Mucosa of rectum (tissue), 2 donors: ENCODE data around the gene SETD6.

ENCODE experiments used
- H3K27ac ChIP-seq, 2 donors: one replicate each; pipeline ENCODE4 v1.7.0; 2013; ENCODE audit warnings: inconsistent platforms in 2 of 2, low read depth in 2 of 2, low read length in 2 of 2
- H3K27me3 ChIP-seq, 2 donors: one replicate each; pipeline ENCODE4 v1.7.0; 2013; ENCODE audit warnings: low read length in 2 of 2; ENCODE audit not compliant: control insufficient read depth in 2 of 2, insufficient read depth in 2 of 2
- H3K36me3 ChIP-seq, 2 donors: one replicate each; pipeline ENCODE4 v1.7.0; 2013; ENCODE audit warnings: low read length in 2 of 2; ENCODE audit not compliant: control insufficient read depth in 2 of 2, insufficient read depth in 2 of 2
- H3K4me1 ChIP-seq, 2 donors: one replicate each; pipeline ENCODE4 v1.7.0; 2013; ENCODE audit warnings: low read length in 2 of 2, mild to moderate bottlenecking in 1 of 2; ENCODE audit not compliant: control insufficient read depth in 2 of 2, insufficient read depth in 2 of 2
- H3K4me3 ChIP-seq, 2 donors: one replicate each; pipeline ENCODE4 v1.7.0; 2013; ENCODE audit warnings: low read length in 2 of 2
- H3K9ac ChIP-seq, 2 donors: one replicate each; pipeline ENCODE4 v1.7.0; 2013; ENCODE audit warnings: low read length in 2 of 2, low read depth in 1 of 2, mild to moderate bottlenecking in 1 of 2
- H3K9me3 ChIP-seq, 2 donors: one replicate each; pipeline ENCODE4 v1.7.0; 2013; ENCODE audit warnings: low read length in 2 of 2; ENCODE audit not compliant: control insufficient read depth in 2 of 2
- donor health status: healthy.
- donor health status: Normal muscosa, but diverticular disease.

Gene SETD6

DNA sequence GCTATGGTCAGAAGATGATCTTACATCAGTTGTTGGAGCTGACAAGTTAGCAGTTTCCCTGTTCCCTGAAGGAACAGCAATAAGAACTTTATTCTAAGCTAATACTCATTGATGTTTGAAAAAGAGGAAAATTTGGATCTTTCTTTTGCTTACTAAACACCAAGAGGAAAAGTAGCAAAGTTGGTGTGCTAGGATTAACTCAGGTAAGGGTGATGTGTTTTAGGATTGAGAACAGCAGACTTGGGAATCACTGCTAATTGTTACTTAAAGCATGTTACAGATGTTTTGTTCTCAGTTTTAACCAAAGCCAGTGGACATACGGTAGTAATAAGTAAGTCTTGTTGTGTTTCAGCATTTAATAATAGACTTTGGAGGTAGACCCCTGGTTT lies 3.7 kb downstream of the SETD6 start:
- Histone ChIP-seq H3K4me3 (no peak overlapping the region), H3K9ac (no peak overlapping the region), H3K36me3 (peaks cover 54 to 59% of the 10 kb centered on the region in 2 donors), H3K27ac (no peak overlapping the region), H3K27me3 (no peaks in the 10 kb centered on the region), H3K9me3 (no peaks in the 10 kb centered on the region), H3K4me1 (peaks cover 8 to 15% of the 10 kb centered on the region in 2 donors)

- Histone ChIP-seq H3K9me3 (no peaks in the 10 kb centered on the region), H3K4me3 (no peak overlapping the region), H3K9ac (no peak overlapping the region), H3K27ac (no peak overlapping the region), H3K36me3 (peaks cover 61 to 67% of the 10 kb centered on the region in 2 donors), H3K27me3 (no peaks in the 10 kb centered on the region), H3K4me1 (peaks cover 8 to 13% of the 10 kb centered on the region in 2 donors)
These were observed 4.4 kb downstream of the SETD6 start for GRCh38 chr16:58519707-58520106.

DNA sequence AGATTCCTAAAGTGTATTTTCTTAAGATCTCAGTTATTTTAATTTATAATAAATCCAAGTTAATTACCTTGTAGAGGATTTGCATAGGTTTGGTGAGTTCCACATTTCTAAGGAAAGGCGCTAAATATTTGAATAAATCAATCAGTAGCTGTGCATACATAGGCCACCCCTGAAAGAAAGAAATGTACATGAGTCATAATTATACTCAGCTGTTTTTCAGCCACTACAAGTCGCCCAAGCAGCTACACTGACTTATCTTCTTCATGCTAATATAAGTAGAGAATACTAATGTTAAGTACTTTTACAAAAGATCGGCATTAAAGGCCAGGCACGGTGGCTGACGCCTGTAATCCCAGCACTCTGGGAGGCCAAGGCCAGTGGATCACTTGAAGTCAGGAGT lies 14.9 kb downstream of the SETD6 start:
- Histone ChIP-seq H3K9me3 (no peaks in the 10 kb centered on the region), H3K4me3 (no peak overlapping the region), H3K27me3 (no peaks in the 10 kb centered on the region), H3K36me3 (peaks cover 80 to 81% of the 10 kb centered on the region in 2 donors), H3K9ac (no peak overlapping the region), H3K27ac (no peak overlapping the region), H3K4me1 (no peaks in the 10 kb centered on the region)

DNA sequence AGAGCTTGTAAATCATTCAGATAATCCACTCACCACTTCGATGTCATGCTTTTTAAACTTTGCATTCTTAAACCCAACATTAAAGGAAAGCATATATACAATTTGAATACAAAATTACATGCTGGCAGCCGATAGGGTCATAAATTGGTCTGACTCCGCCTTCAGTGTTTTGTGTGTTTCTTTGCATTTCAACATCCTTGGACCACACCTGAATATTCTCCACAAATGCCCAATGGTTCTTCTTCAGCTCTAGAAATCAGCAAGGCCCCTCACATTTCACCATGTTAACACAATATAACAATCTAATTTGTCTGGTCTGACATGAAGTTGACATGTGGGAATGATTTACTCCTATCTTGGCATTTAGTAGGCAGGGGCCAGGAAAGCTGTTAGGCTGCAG lies 17.1 kb downstream of the SETD6 start:
- H3K4me3 ChIP-seq: no peak overlapping the region
- H3K27ac ChIP-seq: no peak overlapping the region
- H3K36me3 ChIP-seq: peaks cover 81 to 85% of the 10 kb centered on the region in 2 donors
- H3K9ac ChIP-seq: no peak overlapping the region
- H3K4me1 ChIP-seq: no peaks in the 10 kb centered on the region
- no peaks in the 10 kb centered on the region for H3K9me3 ChIP-seq
- no peaks in the 10 kb centered on the region for H3K27me3 ChIP-seq

DNA sequence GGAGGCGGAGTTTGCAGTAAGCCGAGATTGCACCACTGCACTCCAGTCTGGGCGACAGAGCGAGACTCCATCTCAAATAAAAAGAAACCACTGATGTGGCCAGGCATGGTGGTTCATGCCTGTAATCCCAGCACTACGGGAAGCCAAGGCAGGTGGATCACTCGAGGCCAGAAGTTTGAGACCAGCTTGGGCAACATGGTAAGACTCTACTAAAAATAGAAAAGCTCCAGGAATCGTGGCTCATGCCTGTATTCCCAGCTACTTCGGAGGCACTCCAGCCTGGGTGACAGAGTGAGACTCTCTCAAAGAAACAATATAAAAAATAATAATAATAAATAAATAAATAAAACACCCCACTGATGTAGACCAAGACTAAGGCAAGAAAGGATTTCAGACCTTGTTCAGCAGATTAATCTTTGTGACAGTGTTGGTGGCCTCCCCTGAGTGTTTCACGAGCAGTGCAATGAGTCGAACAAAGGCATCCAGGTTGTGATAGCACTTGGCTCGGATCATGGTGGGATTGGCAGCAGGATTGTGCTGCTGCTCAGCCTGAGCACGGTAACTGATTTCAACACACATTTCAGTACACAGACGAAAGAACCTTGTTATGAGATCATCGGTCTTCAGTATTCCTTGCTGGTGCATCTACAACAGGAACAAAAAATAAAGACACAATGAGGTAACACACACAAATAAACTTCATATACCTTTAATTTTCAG lies 18.6 kb downstream of the SETD6 start:
- H3K4me1 ChIP-seq: no peaks in the 10 kb centered on the region
- H3K27me3 ChIP-seq: no peaks in the 10 kb centered on the region
- H3K36me3 ChIP-seq: peaks cover 86 to 88% of the 10 kb centered on the region in 2 donors
- H3K4me3 ChIP-seq: no peak overlapping the region
- H3K9me3 ChIP-seq: no peaks in the 10 kb centered on the region
- H3K9ac ChIP-seq: no peak overlapping the region
- no peak overlapping the region for H3K27ac ChIP-seq

- H3K9me3 ChIP-seq: no peaks in the 10 kb centered on the region
- peaks cover 90 to 92% of the 10 kb centered on the region in 2 donors for H3K36me3 ChIP-seq
- no peak overlapping the region for H3K27ac ChIP-seq
- no peaks in the 10 kb centered on the region for H3K27me3 ChIP-seq
- H3K4me1 ChIP-seq: no peaks in the 10 kb centered on the region
- H3K9ac ChIP-seq: no peak overlapping the region
- H3K4me3 ChIP-seq: no peak overlapping the region
These were observed 19.8 kb downstream of the SETD6 start for GRCh38 chr16:58535100-58535499.

- peaks cover 87 to 93% of the 10 kb centered on the region in 2 donors for H3K36me3 ChIP-seq
- H3K9me3 ChIP-seq: no peaks in the 10 kb centered on the region
- no peak overlapping the region for H3K9ac ChIP-seq
- no peak overlapping the region for H3K27ac ChIP-seq
- H3K27me3 ChIP-seq: no peaks in the 10 kb centered on the region
- H3K4me3 ChIP-seq: no peak overlapping the region
- no peaks in the 10 kb centered on the region for H3K4me1 ChIP-seq
These were observed 21.0 kb downstream of the SETD6 start for GRCh38 chr16:58536278-58536677.

GRCh38 chr16:58537124-58537906 lies 22.0 kb downstream of the SETD6 start:
- peaks cover 87 to 92% of the 10 kb centered on the region in 2 donors for H3K36me3 ChIP-seq
- H3K4me3 ChIP-seq: no peak overlapping the region
- H3K4me1 ChIP-seq: no peaks in the 10 kb centered on the region
- H3K9me3 ChIP-seq: no peaks in the 10 kb centered on the region
- H3K27me3 ChIP-seq: no peaks in the 10 kb centered on the region
- no peak overlapping the region for H3K9ac ChIP-seq
- no peak overlapping the region for H3K27ac ChIP-seq

GRCh38 chr16:58541711-58542110 lies 26.4 kb downstream of the SETD6 start:
- H3K9ac ChIP-seq: no peak overlapping the region
- H3K27me3 ChIP-seq: no peaks in the 10 kb centered on the region
- no peaks in the 10 kb centered on the region for H3K4me1 ChIP-seq
- H3K36me3 ChIP-seq: peaks cover 94 to 96% of the 10 kb centered on the region in 2 donors
- no peak overlapping the region for H3K27ac ChIP-seq
- H3K4me3 ChIP-seq: no peak overlapping the region
- no peaks in the 10 kb centered on the region for H3K9me3 ChIP-seq

GRCh38 chr16:58542291-58542690 lies 27.0 kb downstream of the SETD6 start:
- H3K27me3 ChIP-seq: no peaks in the 10 kb centered on the region
- no peaks in the 10 kb centered on the region for H3K9me3 ChIP-seq
- peaks cover 94 to 96% of the 10 kb centered on the region in 2 donors for H3K36me3 ChIP-seq
- no peaks in the 10 kb centered on the region for H3K4me1 ChIP-seq
- no peak overlapping the region for H3K4me3 ChIP-seq
- H3K9ac ChIP-seq: no peak overlapping the region
- H3K27ac ChIP-seq: no peak overlapping the region
